Measurements from ENCODE around the gene WFDC12. TPM values are rescaled to one million over a fixed set of nuclear protein-coding genes. Genes with fewer than 3 reads are reported as not detected.

The WFDC12 gene
- total and polyA plus RNA-seq, 2 donors (not counting 3 experiments of a cell fraction or from before 2014, with no cell fraction given), result not detected

GRCh38 chr20:45115829-45116228, 8.4 kb downstream of the WFDC12 start:
- H3K36me3 ChIP-seq (ENCODE audit: control insufficient read depth in 2 of 2, extremely low read depth in 1 of 2, insufficient read depth in 2 of 2, low read length in 2 of 2), result no peaks in the 10 kb centered on the region
- no TSS peak for BruUV-seq (replicated peaks)
- H3K9me3 ChIP-seq (replicated peaks; ENCODE audit: control insufficient read depth, insufficient read depth, low read length), result no peaks in the 10 kb centered on the region
- H3K4me1 ChIP-seq (ENCODE audit: control insufficient read depth, extremely low read depth, insufficient read depth, low read length), result no peaks in the 10 kb centered on the region
- no peaks in the 10 kb centered on the region for H3K79me2 ChIP-seq (ENCODE audit: control insufficient read depth, insufficient read depth, low read length)
- ChIA-PET POLR2A (no interaction called here), CTCF (interaction anchor here (0.8 to 9.0 kb wide), 3 partner anchors 16 to 72 kb away, joined by 3 to 278 read pairs (median 10); no protein-coding TSS in a partner anchor)
- dilution Hi-C loops (cut with MboI; ENCODE audit: extremely low pct_ligation_motif_present, low sequenced_read_pairs), result no loop called here
- FAIRE-seq, result no peak
- no peak for TF ChIP-seq MAX (IDR thresholded peaks at IDR 0.05; ENCODE audit: insufficient read depth, insufficient read length)
- TF ChIP-seq GATA2 (IDR thresholded peaks at IDR 0.05; ENCODE audit: insufficient read depth, insufficient read length, low read depth, low read length), result no peak
- TF ChIP-seq POLR2A (IDR thresholded peaks at IDR 0.05; ENCODE audit: low read depth, low read length), result no peak
- no peak for TF ChIP-seq CTCF (IDR thresholded peaks at IDR 0.05; ENCODE audit: extremely low read depth in 1 of 2, insufficient read depth in 1 of 2, low read depth in 1 of 2, low read length in 2 of 2)
- TF ChIP-seq MYC (IDR thresholded peaks at IDR 0.05; ENCODE audit: low read depth, low read length), result no peak
- TF ChIP-seq JUN (IDR thresholded peaks at IDR 0.05; ENCODE audit: borderline replicate concordance, insufficient read depth, insufficient read length, low read depth), result no peak
- no peak for TF ChIP-seq POLR2AphosphoS5 (IDR thresholded peaks at IDR 0.05; ENCODE audit: insufficient read depth, low read depth, low read length)
- no peak for TF ChIP-seq FOS (IDR thresholded peaks at IDR 0.05; ENCODE audit: borderline replicate concordance, insufficient read depth, low read length)
- TF ChIP-seq EZH2 (IDR thresholded peaks at IDR 0.05; ENCODE audit: borderline replicate concordance, low read depth, low read length, severe bottlenecking), result no peak
- no peak overlapping the region for H3K9ac ChIP-seq (replicated peaks; ENCODE audit: extremely low read depth, insufficient read depth, low read length)
- H4K20me1 ChIP-seq (replicated peaks; ENCODE audit: control insufficient read depth, extremely low read depth, insufficient read depth, low read length), result no peaks in the 10 kb centered on the region
- no peak for DNase-seq (ENCODE audit: low read depth, low spot score)
- intact Hi-C loops (cut with micrococcal nuclease), result no loop called here
- H2AFZ ChIP-seq (ENCODE audit: low read depth, low read length), result no peak overlapping the region
- no peaks in the 10 kb centered on the region for H3K9me1 ChIP-seq (replicated peaks; ENCODE audit: control insufficient read depth, extremely low read depth, insufficient read depth, low read length)
- H3K4me2 ChIP-seq (ENCODE audit: insufficient read depth, low read length), result no peak overlapping the region
- H3K4me3 ChIP-seq (replicated peaks in 1 of 3; ENCODE audit: insufficient read depth in 1 of 3, low read depth in 1 of 3, low read length in 3 of 3), result no peak overlapping the region
- no peak overlapping the region for H3K27ac ChIP-seq (ENCODE audit: insufficient read depth, low read depth, low read length)
- peaks cover 0 to 5% of the 10 kb centered on the region in 2 experiments for H3K27me3 ChIP-seq (ENCODE audit: control insufficient read depth in 2 of 2, insufficient read depth in 2 of 2, low read length in 2 of 2)

Data from endothelial cell of umbilical vein (primary cell).